IMR-90 (cell line): ENCODE measurements around the gene HYAL2.

Experiments
- CEBPB ChIP-seq: IDR thresholded peaks from 2 replicates; pipeline ENCODE4 v1.6.1; 2012; ENCODE audit warnings: low read depth, low read length, improper control_type of control experiment
- POLR2A ChIP-seq: IDR thresholded peaks from 2 replicates; pipeline ENCODE4 v1.6.1; 2012; ENCODE audit warnings: mild to moderate bottlenecking, low read depth, low read length
- RAD21 ChIP-seq: IDR thresholded peaks from 2 replicates; pipeline ENCODE4 v1.6.1; 2012; ENCODE audit warnings: low read length, improper control_type of control experiment
- RCOR1 ChIP-seq: IDR thresholded peaks from 2 replicates; pipeline ENCODE4 v1.6.1; 2012; ENCODE audit warnings: mild to moderate bottlenecking, low read length, improper control_type of control experiment; ENCODE audit not compliant: insufficient replicate concordance
- RFX5 ChIP-seq: IDR thresholded peaks from 2 replicates; pipeline ENCODE4 v1.8.0; 2012; ENCODE audit warnings: low read depth, mild to moderate bottlenecking, low read length, moderate library complexity
- SMC3 ChIP-seq: fragments of 150-350 bp; IDR thresholded peaks from 2 replicates; pipeline ENCODE4 v1.6.1; 2016; ENCODE audit warnings: low read depth, mild to moderate bottlenecking, antibody characterized with exemption, low read length, moderate library complexity
- TF ChIP-seq, protein P1 (sequence below): conservative IDR thresholded peaks from 2 replicates; pipeline ENCODE4 v1.5.1; 2012; ENCODE audit warnings: mild to moderate bottlenecking, low read depth, low read length, improper control_type of control experiment
- TF ChIP-seq, protein P2 (sequence below): fragments of 150-350 bp; IDR thresholded peaks from 2 replicates; pipeline ENCODE4 v1.6.1; 2017; ENCODE audit warnings: mild to moderate bottlenecking, antibody characterized with exemption, low read length, low read depth

DNA sequence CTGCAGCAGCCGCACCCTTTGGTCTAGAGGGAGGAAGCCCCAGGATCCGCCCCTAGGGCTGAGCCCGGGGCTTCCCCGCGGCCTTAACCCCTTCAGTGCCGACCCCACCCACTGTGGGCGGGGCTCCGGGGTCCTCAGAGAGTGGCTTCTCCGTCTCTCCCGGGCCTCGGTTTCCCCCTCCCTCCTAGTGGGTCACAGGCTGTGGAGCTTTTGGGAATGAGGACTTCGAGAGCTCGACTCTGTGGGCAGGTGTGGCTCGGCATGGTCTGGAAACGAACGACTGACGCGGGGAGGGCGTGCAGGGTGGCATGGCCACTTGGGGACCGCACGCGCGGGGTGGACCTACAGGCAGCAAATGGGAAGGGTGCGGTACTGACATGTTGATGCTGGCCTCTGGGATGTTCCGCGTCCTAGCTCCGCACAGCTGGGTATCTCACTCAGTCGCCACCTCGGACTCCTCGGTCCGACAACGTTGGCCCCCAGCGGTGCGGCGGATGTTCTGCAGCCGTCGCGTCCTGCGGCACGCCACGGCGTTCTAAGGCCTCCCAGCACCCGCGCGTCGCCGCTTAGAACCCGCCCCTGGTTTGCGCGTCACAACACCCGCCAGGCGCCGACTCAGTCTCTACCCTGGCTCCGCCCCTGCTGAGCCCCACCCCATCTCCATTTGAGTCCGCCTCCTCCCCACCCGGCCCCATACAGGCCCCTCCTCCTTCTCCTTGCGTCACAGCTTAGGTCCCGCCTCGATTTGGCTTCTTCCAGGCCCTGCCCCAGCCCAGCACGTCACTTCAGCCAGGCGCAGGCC lies 23.5 kb downstream of the HYAL2 start, which contains the start of the genes HYAL3 and NAA80:
- TF ChIP-seq, protein P1, sequence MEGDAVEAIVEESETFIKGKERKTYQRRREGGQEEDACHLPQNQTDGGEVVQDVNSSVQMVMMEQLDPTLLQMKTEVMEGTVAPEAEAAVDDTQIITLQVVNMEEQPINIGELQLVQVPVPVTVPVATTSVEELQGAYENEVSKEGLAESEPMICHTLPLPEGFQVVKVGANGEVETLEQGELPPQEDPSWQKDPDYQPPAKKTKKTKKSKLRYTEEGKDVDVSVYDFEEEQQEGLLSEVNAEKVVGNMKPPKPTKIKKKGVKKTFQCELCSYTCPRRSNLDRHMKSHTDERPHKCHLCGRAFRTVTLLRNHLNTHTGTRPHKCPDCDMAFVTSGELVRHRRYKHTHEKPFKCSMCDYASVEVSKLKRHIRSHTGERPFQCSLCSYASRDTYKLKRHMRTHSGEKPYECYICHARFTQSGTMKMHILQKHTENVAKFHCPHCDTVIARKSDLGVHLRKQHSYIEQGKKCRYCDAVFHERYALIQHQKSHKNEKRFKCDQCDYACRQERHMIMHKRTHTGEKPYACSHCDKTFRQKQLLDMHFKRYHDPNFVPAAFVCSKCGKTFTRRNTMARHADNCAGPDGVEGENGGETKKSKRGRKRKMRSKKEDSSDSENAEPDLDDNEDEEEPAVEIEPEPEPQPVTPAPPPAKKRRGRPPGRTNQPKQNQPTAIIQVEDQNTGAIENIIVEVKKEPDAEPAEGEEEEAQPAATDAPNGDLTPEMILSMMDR = peak; percentile 31; the same call in 1 of the 2 replicates
- TF ChIP-seq CEBPB = peak; percentile 71
- peak; percentile 92 for TF ChIP-seq POLR2A
- TF ChIP-seq RFX5 = no peak
- no peak for TF ChIP-seq RAD21
- TF ChIP-seq, protein P2, sequence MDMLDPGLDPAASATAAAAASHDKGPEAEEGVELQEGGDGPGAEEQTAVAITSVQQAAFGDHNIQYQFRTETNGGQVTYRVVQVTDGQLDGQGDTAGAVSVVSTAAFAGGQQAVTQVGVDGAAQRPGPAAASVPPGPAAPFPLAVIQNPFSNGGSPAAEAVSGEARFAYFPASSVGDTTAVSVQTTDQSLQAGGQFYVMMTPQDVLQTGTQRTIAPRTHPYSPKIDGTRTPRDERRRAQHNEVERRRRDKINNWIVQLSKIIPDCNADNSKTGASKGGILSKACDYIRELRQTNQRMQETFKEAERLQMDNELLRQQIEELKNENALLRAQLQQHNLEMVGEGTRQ = no peak
- TF ChIP-seq RCOR1 = no peak
- TF ChIP-seq SMC3 = no peak
